Activated T-cell treated with anti-CD3 and anti-CD28 coated beads for 48 hours (primary cell): ENCODE data around the gene UBR2.
"Not testable (repeated sequence)": the region's sequence is repeated elsewhere in the genome, so short reads cannot be mapped to it uniquely, and the experiment has no call there.

ENCODE experiments used
- DNase-seq: peaks from one replicate; pipeline ENCODE4 v3.0.0-alpha.2; 2020; ENCODE audit warnings: low read depth

UBR2 gene

DNA sequence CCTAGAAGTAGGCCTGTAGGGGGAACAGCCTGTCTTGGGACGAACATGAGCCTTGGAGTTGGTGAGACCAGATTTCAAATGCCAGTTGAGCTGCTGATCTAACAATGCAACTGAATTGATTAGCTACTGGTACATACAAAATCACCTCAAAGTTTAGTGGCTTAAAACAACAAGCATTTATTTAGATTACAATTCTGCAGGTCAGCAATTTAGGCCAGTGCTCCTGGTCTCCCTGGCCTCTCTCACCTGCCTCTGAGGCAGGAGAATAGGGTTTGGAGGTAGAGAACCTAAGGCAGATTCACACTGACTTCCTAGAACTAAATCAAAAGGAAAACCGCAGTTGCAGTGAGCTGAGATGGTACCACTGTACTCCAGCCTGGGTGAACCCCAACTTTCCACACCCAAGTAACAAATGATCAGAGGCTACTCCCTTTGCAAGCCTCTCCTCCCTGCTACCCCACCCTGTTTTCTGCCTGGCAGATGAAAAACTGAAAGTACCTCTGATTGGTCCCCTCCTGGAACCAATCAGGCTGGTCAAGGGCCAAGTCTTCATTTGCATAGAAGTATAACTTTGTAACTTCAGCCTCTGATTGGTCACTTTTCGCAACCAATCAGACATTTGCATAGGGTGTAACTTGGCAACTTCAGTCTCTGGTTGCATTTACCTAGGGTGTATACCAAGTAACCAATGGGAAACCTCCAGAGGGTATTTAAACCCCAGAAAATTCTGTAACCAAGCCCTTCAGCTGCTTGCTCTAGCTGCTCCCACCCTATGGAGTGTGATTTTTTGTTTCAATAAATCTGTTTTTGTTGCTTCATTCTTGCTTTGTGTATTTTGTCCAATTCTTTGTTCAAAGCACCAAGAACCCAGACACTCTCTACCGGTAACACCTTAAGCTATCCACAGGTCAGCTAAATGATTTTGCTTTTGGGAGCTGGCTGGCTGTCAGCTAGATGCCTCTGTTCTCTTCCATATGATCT is 8.1 kb upstream of the UBR2 start:
- no peak for DNase-seq

DNA sequence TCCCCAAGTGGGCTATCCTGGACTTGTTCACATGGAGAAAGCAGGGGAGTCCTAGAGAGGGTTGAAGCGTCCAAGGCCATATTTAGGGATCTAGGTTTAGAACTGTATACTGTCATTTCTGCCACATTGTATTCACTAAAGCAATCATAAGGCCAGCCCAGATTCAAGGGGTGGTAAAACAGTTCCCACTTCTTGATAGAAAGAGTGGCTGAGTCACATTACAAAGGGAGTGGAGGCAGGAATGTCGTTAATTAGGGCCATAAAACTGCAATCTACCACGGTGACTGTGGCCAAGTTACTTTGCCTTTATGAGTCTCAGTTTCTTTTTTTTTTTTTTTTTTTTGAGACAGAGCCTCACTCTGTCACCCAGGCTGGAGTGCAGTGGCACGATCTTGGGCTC is 7.4 kb upstream of the UBR2 start:
- DNase-seq = no peak

DNA sequence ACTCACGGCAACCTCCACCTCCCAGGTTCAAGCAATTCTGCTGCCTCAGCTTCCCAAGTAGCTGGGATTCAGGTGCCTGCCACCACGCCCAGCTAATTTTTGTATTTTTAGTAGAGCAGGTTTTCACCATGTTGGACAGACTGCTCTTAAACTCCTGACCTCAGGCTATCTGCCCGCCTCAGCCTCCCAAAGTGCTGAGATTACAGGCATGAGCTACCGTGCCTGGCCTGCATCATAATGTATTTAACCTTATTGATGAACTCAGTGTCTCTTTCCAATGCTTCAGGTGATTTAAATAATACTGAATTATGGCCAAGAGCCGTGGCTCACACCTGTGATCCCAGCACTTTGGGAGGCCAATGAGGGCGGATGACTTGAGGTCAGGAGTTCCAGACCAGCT is 4.6 kb upstream of the UBR2 start:
- not testable (repeated sequence) for DNase-seq

DNA sequence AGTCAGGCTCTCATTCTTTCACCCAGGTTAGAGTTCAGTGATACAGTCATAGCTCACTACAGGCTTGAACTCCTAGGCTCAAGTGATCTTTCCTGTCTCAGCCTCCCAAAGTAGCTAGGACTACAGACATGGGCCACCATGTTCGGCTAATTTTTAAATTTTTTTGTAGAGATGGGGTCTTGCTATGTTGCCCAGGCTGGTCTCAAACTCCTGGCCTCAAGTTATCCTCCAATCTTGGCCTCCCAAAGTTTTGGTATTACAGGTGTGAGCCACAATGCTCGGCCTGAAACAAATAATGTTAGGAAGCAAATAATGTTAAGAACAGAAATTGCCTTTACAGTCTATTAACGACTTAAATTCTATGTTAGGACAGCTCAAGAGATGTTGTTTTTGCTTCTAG is 1.8 kb upstream of the UBR2 start:
- no peak for DNase-seq

DNA sequence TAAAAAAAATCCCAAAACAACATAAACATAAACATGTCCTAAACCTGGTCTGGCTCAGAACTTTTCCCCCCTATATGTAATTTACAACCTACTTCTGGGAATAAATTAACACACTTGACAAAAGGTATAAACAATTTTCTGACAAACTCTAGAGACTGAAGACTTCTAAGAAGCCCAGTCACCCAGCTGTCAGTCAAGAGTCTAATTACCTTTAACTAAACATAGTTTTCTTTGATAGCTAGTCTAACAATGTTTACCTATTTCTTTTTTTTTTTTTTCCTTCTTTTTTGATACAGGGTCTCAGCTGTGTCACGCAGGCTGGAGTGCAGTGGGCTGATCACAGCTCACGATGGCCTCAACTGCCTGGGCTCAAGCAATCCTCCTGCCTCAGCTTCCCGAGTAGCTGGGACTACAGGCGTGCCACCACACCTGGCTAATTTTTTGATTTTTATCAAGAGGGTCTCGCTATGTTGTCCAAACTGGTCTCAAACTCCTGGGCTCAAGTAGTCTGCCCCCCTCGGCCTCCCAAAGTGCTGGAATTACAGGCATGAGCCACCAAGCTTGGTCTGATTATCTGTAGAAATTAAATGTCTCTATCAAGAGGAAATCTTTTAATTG is 932 bp upstream of the UBR2 start:
- no peak for DNase-seq

DNA sequence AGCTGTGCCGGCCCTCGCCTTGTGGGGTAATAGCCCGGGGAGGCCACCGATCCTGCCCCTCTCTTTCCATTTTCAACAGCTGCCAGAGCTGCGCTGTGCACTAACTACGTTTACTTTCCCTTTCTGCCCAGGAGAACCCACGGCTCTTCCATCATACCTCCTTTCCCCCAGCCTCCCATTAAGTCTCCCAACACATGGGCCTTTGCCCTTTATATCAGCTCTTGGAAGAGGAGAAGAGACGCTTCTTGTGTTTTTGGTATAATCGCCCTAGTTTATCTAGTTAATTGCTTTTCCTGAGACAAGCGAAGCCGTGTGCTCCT is 637 bp downstream of the UBR2 start:
- no peak for DNase-seq

DNA sequence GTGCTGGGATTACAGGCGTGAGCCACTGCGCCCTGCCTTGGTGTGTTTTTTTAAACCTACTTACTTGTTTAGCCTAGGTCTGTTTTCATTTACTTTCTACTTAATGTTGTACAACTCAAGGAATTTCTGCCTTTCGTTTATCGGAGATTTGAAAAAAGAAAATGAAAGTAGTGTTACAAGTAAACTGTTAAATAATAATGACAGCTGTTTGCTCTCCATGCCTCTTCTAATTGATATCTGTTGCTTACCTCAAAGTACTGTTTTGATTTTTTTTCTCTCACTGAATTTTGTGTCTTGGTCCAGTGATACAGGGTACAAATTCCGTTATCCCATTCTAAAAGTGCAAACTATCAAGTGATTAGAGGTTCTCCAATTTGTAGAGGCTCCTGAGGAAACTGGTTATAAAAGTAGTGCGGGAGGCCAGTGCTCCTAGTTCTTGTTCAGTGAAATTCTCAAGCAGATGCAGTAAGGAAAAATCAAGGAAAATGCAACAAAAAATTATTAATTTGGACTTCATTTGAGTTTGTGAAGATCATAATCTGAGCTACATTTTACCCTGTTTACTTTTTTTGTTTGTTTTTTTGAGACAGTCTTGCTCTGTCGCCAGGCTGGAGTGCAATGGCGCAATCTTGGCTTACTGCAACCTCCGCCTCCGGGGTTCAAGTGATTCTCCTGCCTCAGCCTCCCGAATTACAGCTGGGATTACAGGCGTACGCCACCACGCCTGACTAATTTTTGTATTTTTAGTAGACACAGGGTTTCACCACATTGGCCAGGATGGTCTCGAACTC is 2.2 kb downstream of the UBR2 start:
- no peak for DNase-seq

DNA sequence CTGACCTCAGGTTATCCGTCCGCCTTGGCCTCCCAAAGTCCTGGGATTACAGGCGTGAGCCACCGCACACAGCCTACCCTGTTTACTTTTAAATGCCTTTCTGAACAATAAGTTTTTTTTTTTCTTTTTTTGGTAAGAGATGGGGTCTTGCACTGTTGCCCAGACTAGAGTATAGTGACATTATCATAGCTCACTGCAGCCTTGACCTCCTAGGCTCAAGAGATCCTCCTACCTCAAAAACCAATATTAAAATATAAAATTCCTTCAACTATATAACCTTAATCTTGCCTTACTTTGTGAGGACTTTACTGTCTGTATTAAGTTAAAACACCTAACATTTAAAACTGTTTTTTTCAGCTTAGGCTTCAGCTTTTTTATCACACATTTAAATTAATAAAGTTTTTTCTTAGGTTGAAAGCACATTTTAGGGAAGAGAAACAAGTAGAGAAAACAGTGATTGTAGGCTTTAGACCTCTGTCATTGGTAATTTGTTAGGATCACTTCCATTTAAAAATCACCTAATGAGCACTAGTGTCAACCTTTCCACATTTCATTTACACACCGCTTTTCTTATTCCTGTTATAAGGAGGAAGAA is 2.9 kb downstream of the UBR2 start:
- DNase-seq = no peak

DNA sequence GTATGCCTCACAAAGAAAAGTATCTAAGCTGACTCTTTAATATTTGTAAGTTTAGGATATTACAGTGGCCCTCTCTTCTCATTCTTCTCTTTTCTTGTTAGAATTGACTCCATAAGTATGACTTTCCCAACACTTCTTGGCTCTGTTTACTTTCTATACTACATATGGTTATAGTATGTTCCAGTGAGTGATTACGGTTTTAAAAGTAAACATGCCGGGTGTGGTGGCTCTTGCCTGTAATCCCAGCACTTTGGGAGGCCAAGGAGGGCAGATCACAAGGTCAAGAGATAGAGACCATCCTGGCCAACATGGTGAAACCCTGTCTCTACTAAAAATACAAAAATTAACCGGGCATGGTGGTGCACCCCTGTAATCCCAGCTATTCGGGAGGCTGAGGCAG is 3.4 kb downstream of the UBR2 start:
- DNase-seq = not testable (repeated sequence)

DNA sequence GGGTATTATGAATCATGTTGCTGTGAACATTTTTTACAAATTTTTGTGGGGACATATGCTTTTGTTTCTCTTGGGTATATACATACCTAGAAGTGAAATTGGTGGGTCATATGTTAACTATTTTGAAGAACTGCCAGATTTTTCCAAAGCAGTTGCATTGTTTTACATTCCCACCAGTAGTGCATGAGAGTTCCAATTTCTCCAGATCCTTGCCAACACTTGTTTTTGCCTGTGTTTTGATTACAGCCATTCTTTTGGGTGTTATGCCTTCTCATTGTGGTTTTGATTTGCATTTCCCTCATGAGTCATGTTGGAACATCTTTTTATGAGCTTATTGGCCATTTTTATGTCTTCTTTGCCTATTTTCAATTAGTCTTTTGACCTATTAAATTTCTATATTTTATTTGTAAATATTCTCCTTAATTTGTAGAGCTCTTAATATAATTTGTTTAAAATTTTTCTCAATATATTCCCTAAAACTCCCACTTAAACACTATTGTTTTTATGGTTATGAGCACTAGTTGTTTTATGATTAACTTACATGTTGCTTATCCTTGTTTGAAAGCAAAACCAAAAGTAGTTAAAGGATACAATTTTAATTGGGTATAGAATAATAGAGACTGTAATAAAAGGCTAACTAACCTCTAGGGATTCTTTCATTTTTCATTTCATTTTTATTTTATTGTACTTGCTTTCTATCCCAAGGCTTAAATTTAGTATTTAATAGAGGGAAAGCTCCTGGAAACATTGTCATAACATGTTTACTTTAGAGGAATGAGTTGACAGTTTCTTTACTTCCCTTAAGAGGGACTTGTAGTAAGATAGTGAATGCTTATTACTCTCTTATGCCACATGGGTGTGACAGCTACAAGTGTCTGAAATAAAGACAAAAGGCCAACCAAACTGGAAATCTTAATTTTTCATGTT is 5.5 kb downstream of the UBR2 start:
- DNase-seq = no peak

DNA sequence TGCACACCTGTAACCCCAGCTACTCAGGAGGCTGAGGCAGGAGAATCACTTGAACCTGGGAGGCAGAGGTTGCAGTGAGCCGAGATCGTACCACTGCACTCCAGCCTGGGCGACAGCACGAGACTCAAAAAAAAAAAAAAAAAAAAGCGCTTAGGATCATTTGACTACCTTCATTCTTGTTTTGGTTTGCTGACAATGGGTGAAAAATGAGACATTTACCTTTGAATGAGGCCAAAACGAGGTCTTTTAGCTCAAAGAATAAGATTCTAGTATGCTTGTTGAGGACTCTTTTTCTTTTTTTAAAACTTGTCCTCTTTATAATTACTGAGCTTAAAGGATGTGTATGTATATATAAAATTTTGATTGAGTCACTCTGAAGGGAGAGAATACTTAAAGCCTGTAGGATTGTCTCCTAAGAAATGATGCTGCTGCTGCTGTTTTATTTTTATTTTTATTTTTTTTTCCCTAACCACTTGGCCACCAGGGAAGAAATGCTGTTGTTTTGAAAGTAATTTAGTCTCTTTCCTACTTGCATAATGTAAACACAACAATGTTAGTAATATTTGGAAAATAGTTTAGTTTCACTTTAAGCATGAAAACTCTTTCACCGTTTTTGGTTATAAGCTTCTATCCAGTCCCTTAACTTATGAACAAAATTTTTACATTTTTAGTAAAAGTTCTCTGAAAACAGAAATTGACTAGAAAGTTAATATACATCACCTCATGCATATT is 7.9 kb downstream of the UBR2 start:
- DNase-seq = no peak

DNA sequence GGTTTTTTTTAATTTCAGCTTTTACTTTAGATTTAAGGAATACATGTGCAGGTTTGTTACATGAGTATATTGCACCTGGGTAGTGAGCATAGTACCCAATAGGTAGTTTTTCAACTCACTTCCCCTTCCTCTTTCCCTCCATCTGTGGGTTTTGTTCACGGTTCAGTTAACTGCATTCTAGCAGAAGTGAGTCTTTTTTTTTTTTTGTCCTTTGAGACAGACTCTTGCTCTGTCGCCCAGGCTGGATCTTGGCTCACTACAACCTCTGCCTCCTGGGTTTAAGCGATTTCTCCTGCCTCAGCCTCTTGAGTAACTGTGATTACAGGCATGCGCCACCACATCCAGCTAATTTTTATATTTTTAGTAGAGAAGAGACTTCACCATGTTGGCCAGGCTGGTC is 8.7 kb downstream of the UBR2 start:
- no peak for DNase-seq

DNA sequence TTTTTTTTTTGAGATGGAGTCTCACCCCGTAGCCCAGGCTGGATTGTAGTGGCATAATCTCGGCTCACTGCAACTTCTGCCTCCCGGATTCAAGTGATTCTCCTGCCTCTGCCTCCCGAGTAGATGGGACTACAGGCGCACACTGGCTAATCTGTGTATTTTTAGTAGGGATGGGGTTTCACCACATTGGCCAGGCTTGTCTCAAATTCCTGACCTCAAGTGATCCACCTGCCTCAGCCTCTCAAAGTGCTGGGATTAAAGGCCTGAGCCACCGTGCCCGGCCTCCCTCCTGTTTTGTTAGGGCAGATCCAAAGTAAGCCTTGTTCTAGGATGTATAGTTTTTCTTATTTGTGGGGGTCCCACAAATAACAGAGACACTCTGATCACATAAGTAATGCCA is 12.7 kb downstream of the UBR2 start:
- DNase-seq = not testable (repeated sequence)

DNA sequence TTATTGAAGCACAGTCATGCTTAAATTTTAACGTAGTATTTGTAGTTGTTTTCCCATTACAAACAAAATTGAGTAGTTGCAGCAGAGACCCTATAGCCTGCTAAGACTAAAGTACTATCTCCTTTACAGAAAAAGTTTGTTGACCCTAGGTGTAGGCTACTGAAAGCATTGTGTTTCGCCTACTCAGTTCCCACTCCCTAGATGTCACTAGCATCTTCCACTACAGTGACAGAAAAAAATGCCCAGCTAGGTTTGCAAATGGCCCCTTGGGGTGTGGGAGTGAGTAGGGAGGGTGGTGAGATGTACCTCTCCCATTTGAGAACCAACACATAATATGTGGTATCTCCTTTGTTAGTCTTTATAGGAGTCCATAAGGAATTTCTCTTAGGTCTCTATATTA is 34.5 kb downstream of the UBR2 start:
- no peak for DNase-seq

DNA sequence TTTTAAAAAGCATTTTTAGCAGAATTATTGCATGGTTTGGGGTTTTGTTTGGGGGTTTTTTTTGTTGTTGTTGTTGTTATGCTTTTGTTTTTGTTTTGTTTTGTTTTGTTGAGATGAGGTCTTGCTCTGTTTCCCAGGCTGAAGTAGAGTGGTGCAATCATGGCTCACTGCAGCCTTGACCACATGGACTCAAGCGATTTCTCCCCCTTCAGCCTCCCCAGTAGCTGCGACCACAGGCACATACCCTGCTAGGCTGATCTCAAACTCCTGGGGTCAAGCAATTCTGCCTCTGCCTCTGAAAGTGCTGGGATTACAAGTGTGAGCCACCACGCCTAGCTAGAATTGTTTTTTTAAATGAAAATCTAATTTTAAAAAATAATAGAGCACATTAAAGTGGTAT is 35.7 kb downstream of the UBR2 start:
- no peak for DNase-seq

DNA sequence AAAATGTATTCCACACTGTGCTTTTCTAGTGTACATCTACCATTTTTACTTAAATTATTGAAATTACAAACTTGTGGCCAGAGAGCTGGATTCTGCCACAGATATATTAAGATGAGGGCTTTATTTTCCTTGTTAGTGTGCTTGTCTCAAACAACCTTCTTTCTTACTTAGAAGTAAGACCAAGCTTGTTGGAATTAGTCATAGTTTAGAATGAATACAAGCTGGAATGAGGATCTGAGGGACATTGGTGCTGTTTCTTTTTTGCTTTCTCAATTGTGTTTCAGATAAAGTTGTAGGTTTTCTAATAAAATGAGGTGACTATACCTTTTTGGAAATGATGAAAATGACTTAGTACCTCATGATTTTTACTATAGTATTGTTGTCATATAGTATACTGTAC is 40.3 kb downstream of the UBR2 start:
- no peak for DNase-seq

DNA sequence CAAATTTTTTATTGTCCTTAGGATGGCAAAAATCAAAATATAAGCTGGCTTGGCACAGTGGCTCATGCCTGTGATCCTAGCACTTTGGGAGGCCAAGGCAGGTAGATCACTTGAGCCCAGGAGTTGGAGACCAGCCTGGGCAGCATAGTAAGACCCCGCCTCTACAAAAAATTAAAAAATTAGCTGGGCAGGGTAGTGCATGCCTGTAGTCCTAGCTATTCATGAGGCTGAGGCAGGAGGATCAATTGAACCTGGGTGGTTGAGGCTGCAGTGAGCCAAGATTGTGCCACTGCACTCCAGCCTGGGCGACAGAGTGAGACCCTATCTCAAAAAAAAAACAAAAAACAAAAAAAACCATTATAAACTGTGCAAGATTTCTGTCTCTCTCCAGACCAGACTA is 40.9 kb downstream of the UBR2 start:
- DNase-seq = not testable (repeated sequence)

DNA sequence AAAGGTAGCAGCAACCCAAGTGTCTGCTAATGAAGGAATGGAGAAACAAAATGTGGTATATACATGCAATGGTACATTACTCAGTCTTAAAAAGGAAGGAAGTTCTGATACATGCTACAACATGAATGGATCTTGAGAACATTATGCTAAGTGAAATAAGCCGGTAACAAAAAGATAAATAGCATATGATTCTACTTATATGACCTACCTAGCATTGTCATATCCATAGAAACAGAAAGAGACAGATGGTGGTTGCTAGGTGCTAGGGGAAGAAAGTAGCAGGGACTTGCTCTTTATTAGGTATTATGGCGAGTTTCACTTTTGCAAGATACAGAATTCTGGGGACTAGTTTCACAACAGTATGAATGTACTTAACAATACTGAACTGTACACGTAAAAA is 46.6 kb downstream of the UBR2 start:
- DNase-seq = no peak

DNA sequence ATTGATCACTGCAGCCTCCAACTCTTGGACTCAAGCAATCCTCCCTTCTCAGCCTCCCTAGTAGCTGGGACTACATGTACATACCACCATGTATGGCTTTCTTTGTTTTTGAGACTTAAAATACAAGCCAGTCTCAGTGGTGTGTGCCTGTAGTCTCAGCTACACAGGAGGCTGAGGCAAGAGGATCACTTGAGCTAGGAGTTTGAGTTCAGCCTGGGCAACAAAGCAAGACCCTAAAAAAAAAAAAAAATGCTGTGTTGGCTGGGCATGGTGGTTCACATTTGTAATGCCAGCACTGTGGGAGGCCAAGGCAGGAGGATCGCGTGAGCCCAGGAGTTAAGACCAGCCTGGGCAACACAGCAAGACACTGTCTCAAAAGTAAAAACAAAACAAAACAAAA is 51.7 kb downstream of the UBR2 start:
- no peak for DNase-seq

DNA sequence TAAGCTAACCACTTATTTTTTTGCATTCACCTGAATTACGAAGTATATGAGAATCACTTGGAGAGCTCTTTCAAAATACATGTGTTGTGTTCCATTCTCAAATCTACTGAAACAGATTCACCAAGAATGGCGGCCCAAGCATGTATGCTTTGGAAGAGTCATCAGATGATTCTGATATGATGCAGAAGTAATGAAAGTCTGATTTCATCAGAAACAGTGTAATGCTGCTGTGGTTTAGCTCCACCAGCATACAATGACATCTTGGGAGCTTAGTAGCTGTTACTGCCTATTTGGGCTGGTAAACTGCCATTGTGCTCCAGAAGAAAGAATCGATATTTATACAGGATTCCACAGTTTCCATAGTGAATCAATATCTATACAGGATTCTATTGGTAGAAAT is 52.9 kb downstream of the UBR2 start:
- DNase-seq = no peak

DNA sequence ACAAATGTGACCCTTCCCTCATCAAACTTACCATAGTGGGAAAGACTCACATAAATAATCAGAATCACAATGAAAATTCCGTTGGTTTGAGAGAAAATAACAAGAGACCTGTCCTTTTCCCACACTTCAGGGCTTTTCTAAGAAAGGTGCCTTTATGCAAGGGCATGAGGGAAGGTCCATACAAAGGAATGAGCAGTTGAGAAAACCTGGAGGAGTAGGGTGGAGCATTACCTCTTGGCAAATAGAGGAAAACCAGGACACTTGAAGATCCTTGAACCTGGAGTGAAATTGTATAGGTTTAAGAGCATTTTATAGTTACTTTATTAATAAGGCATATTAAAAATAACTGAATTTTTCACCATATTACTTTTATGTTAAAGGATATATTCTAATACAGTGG is 54.3 kb downstream of the UBR2 start:
- DNase-seq = no peak
